Hepatocyte (in vitro differentiated cells): ENCODE measurements around the gene MAPK8IP2.

Experiments used
- EZH2phosphoT487 ChIP-seq: fragments of 200-600 bp; sonication (generic); IDR thresholded peaks from one replicate; pipeline ENCODE4 v1.6.1; 2018; ENCODE audit warnings: antibody characterized with exemption, mild to moderate bottlenecking, low read depth, moderate library complexity; ENCODE audit not compliant: unreplicated experiment, severe bottlenecking
- TF ChIP-seq, protein P1 (sequence below): fragments of 200-600 bp; sonication (generic); IDR thresholded peaks from 2 replicates; pipeline ENCODE4 v1.5.1; 2016; ENCODE audit warnings: antibody characterized with exemption, mild to moderate bottlenecking; ENCODE audit not compliant: poor library complexity

- TF ChIP-seq EZH2phosphoT487, result no peak
- TF ChIP-seq, protein P1, sequence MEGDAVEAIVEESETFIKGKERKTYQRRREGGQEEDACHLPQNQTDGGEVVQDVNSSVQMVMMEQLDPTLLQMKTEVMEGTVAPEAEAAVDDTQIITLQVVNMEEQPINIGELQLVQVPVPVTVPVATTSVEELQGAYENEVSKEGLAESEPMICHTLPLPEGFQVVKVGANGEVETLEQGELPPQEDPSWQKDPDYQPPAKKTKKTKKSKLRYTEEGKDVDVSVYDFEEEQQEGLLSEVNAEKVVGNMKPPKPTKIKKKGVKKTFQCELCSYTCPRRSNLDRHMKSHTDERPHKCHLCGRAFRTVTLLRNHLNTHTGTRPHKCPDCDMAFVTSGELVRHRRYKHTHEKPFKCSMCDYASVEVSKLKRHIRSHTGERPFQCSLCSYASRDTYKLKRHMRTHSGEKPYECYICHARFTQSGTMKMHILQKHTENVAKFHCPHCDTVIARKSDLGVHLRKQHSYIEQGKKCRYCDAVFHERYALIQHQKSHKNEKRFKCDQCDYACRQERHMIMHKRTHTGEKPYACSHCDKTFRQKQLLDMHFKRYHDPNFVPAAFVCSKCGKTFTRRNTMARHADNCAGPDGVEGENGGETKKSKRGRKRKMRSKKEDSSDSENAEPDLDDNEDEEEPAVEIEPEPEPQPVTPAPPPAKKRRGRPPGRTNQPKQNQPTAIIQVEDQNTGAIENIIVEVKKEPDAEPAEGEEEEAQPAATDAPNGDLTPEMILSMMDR, result no peak
Observed at GRCh38 chr22:50551160-50551752, 49.3 kb upstream of the MAPK8IP2 start.
